HepG2 (cell line): ENCODE data around the gene EGR4. TPM values are rescaled to one million over a fixed set of nuclear protein-coding genes. Genes with fewer than 3 reads are reported as not detected.

Experiments used
- ARID2 ChIP-seq: sonication (generic); formaldehyde crosslinking; IDR thresholded peaks from 2 replicates; pipeline ENCODE4 v1.8.1; 2022; ENCODE audit warnings: mild to moderate bottlenecking, missing genetic modification reagents, borderline replicate concordance
- CREB1 ChIP-seq, 2 experiments: fragments of 450-650 bp in 1 of 2; IDR thresholded peaks; 2 replicates each; pipeline ENCODE4 v1.6.1; 2016 to 2017; ENCODE audit warnings: control low read depth in 1 of 2, mild to moderate bottlenecking in 1 of 2, missing compliant biosample characterization in 1 of 2, missing genetic modification characterization in 1 of 2
- GATAD2A ChIP-seq: IDR thresholded peaks from 2 replicates; pipeline ENCODE4 v1.6.1; 2016
- HIVEP1 ChIP-seq: sonication (generic); formaldehyde crosslinking; IDR thresholded peaks from 2 replicates; pipeline ENCODE4 v1.4.0; 2020; ENCODE audit warnings: mild to moderate bottlenecking, missing genetic modification reagents
- JUNB ChIP-seq: sonication (generic); formaldehyde crosslinking; IDR thresholded peaks from 2 replicates; pipeline ENCODE4 v1.8.0; 2022; ENCODE audit warnings: missing genetic modification reagents, mild to moderate bottlenecking, borderline replicate concordance
- MATR3 ChIP-seq: sonication (generic); formaldehyde crosslinking; IDR thresholded peaks from 2 replicates; pipeline ENCODE4 v1.4.0; 2020; ENCODE audit warnings: missing genetic modification reagents
- NRL ChIP-seq: sonication (generic); formaldehyde crosslinking; IDR thresholded peaks from 2 replicates; pipeline ENCODE4 v1.5.0; 2020; ENCODE audit warnings: missing genetic modification reagents, mild to moderate bottlenecking, moderate library complexity, borderline replicate concordance
- REPIN1 ChIP-seq: sonication (generic); formaldehyde crosslinking; IDR thresholded peaks from 2 replicates; pipeline ENCODE4 v1.8.0; 2022; ENCODE audit warnings: missing genetic modification reagents, low read depth, mild to moderate bottlenecking, borderline replicate concordance
- ZFAT ChIP-seq: sonication (generic); formaldehyde crosslinking; conservative IDR thresholded peaks from 2 replicates; pipeline ENCODE4 v1.8.1; 2023; ENCODE audit warnings: missing genetic modification reagents, inconsistent platforms
- ZNF276 ChIP-seq: sonication (generic); formaldehyde crosslinking; IDR thresholded peaks from 2 replicates; pipeline ENCODE4 v1.4.0; 2020; ENCODE audit warnings: mild to moderate bottlenecking, low read depth, missing genetic modification reagents
- ZNF292 ChIP-seq: sonication (generic); formaldehyde crosslinking; IDR thresholded peaks from 2 replicates; pipeline ENCODE4 v1.8.1; 2022; ENCODE audit warnings: mild to moderate bottlenecking, low read depth, missing genetic modification reagents, borderline replicate concordance
- ZNF331 ChIP-seq: sonication (generic); formaldehyde crosslinking; IDR thresholded peaks from 2 replicates; pipeline ENCODE4 v1.4.0; 2020; ENCODE audit warnings: missing genetic modification reagents
- ZNF644 ChIP-seq: IDR thresholded peaks from 2 replicates; pipeline ENCODE4 v1.6.1; 2016; ENCODE audit warnings: low read depth
- ZNF709 ChIP-seq: sonication (generic); formaldehyde crosslinking; IDR thresholded peaks from 2 replicates; pipeline ENCODE4 v1.5.0; 2020; ENCODE audit warnings: mild to moderate bottlenecking, missing genetic modification reagents
- ZNF746 ChIP-seq: sonication (generic); formaldehyde crosslinking; IDR thresholded peaks from 2 replicates; pipeline ENCODE4 v1.8.0; 2022; ENCODE audit warnings: mild to moderate bottlenecking, missing genetic modification reagents
- ZNF776 ChIP-seq: sonication (generic); formaldehyde crosslinking; IDR thresholded peaks from 2 replicates; pipeline ENCODE4 v1.4.0; 2020; ENCODE audit warnings: mild to moderate bottlenecking, missing genetic modification reagents
- polyA plus RNA-seq, 8 experiments: library from polyadenylated mRNA; depleted of rRNA in 3 of 8; stranded (reverse) in 7 of 8; unstranded in 1 of 8; fragments of >200 nt; fragmentation: Illumina TruSeq in 4 of 8; extraction: Trizol in 4 of 8; gene quantifications; 2 replicates each; pipeline versions ENCODE4 v1.2.1 to v1.2.3, GENCODE V29; 2011 to 2016; ENCODE audit warnings: low read depth in 4 of 8, missing spikeins in 1 of 8, mixed read lengths in 1 of 8; ENCODE audit not compliant: insufficient read depth in 1 of 8
- total RNA-seq, 5 experiments: library from RNA; depleted of rRNA; stranded (reverse); fragments of >200 nt; fragmentation: Illumina TruSeq; extraction: Trizol; gene quantifications; 2 replicates each; pipeline ENCODE4 v1.2.3, GENCODE V29; 2016; ENCODE audit warnings: low read depth in 1 of 5
- TF ChIP-seq, protein P1 (sequence below): sonication (generic); formaldehyde crosslinking; IDR thresholded peaks from 2 replicates; pipeline ENCODE4 v1.9.0; 2021; ENCODE audit warnings: missing genetic modification reagents, borderline replicate concordance
- TF ChIP-seq, protein P2 (sequence below): sonication (generic); formaldehyde crosslinking; IDR thresholded peaks from 2 replicates; pipeline ENCODE4 v1.4.0; 2020; ENCODE audit warnings: missing genetic modification reagents, borderline replicate concordance
- TF ChIP-seq, protein P3 (sequence below): sonication (generic); formaldehyde crosslinking; IDR thresholded peaks from 2 replicates; pipeline ENCODE4 v1.4.0; 2020; ENCODE audit warnings: missing genetic modification reagents, borderline replicate concordance
- TF ChIP-seq, protein P4 (sequence below): sonication (generic); formaldehyde crosslinking; IDR thresholded peaks from 2 replicates; pipeline ENCODE4 v1.5.1; 2020; ENCODE audit warnings: mild to moderate bottlenecking, moderate library complexity, missing genetic modification reagents

Gene EGR4
- total and polyA plus RNA-seq, 2 of the 13 experiments (the other 11 are each of a cell fraction or from before 2014, with no cell fraction given): not detected

- TF ChIP-seq, protein P1, sequence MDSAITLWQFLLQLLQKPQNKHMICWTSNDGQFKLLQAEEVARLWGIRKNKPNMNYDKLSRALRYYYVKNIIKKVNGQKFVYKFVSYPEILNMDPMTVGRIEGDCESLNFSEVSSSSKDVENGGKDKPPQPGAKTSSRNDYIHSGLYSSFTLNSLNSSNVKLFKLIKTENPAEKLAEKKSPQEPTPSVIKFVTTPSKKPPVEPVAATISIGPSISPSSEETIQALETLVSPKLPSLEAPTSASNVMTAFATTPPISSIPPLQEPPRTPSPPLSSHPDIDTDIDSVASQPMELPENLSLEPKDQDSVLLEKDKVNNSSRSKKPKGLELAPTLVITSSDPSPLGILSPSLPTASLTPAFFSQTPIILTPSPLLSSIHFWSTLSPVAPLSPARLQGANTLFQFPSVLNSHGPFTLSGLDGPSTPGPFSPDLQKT (CRISPR knock-in tag): no peak
- no peak for TF ChIP-seq ZNF292 (CRISPR knock-in tag)
- TF ChIP-seq JUNB (CRISPR knock-in tag): no peak
- no peak for TF ChIP-seq ZNF709 (CRISPR knock-in tag)
- TF ChIP-seq ZNF276 (CRISPR knock-in tag): no peak
- peak; percentile 21; the same call in 1 of the 2 replicates for TF ChIP-seq ZNF331 (CRISPR knock-in tag)
- TF ChIP-seq REPIN1 (CRISPR knock-in tag): peak; percentile 59; the same call in 1 of the 2 replicates
- TF ChIP-seq HIVEP1: no peak
- no peak for TF ChIP-seq CREB1 (IDR thresholded peaks at IDR 0.05)
- TF ChIP-seq CREB1 (CRISPR knock-in tag; IDR thresholded peaks at IDR 0.05): no peak
- no peak for TF ChIP-seq ARID2 (CRISPR knock-in tag)
- TF ChIP-seq, protein P2, sequence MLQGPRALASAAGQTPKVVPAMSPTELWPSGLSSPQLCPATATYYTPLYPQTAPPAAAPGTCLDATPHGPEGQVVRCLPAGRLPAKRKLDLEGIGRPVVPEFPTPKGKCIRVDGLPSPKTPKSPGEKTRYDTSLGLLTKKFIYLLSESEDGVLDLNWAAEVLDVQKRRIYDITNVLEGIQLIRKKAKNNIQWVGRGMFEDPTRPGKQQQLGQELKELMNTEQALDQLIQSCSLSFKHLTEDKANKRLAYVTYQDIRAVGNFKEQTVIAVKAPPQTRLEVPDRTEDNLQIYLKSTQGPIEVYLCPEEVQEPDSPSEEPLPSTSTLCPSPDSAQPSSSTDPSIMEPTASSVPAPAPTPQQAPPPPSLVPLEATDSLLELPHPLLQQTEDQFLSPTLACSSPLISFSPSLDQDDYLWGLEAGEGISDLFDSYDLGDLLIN (CRISPR knock-in tag): no peak
- no peak for TF ChIP-seq NRL (CRISPR knock-in tag)
- TF ChIP-seq, protein P3, sequence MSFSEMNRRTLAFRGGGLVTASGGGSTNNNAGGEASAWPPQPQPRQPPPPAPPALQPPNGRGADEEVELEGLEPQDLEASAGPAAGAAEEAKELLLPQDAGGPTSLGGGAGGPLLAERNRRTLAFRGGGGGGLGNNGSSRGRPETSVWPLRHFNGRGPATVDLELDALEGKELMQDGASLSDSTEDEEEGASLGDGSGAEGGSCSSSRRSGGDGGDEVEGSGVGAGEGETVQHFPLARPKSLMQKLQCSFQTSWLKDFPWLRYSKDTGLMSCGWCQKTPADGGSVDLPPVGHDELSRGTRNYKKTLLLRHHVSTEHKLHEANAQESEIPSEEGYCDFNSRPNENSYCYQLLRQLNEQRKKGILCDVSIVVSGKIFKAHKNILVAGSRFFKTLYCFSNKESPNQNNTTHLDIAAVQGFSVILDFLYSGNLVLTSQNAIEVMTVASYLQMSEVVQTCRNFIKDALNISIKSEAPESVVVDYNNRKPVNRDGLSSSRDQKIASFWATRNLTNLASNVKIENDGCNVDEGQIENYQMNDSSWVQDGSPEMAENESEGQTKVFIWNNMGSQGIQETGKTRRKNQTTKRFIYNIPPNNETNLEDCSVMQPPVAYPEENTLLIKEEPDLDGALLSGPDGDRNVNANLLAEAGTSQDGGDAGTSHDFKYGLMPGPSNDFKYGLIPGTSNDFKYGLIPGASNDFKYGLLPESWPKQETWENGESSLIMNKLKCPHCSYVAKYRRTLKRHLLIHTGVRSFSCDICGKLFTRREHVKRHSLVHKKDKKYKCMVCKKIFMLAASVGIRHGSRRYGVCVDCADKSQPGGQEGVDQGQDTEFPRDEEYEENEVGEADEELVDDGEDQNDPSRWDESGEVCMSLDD (CRISPR knock-in tag): no peak
- no peak for TF ChIP-seq ZNF746
- TF ChIP-seq ZNF776 (CRISPR knock-in tag): no peak
- 0 out of 2 replicates have a peak, but pooled peaks have one; percentile 6 for TF ChIP-seq GATAD2A (CRISPR knock-in tag)
- TF ChIP-seq, protein P4, sequence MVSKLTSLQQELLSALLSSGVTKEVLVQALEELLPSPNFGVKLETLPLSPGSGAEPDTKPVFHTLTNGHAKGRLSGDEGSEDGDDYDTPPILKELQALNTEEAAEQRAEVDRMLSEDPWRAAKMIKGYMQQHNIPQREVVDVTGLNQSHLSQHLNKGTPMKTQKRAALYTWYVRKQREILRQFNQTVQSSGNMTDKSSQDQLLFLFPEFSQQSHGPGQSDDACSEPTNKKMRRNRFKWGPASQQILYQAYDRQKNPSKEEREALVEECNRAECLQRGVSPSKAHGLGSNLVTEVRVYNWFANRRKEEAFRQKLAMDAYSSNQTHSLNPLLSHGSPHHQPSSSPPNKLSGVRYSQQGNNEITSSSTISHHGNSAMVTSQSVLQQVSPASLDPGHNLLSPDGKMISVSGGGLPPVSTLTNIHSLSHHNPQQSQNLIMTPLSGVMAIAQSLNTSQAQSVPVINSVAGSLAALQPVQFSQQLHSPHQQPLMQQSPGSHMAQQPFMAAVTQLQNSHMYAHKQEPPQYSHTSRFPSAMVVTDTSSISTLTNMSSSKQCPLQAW (CRISPR knock-in tag): no peak
- no peak for TF ChIP-seq MATR3 (CRISPR knock-in tag)
- TF ChIP-seq ZNF644 (CRISPR knock-in tag): 0 out of 2 replicates have a peak, but pooled peaks have one; percentile 14
- no peak for TF ChIP-seq ZFAT (CRISPR knock-in tag)
Measured at GRCh38 chr2:73290049-73290839, 3.1 kb downstream of the EGR4 start (continued).
